Esophagus squamous epithelium (tissue), 5 donors: ENCODE results near the gene BMP7. TPM values are rescaled to one million over a fixed set of nuclear protein-coding genes. Genes with fewer than 3 reads are reported as not detected.
A peak's percentile ranks its signal among the peaks of the same experiment; 100 is the strongest.

Experiments used
- DNase-seq: peaks from one replicate; lab custom pipeline; 2025; lab: John Stamatoyannopoulos, UW
- H3K27ac ChIP-seq, 4 donors: fragments of 200-600 bp; sonication (generic); one replicate each; pipeline ENCODE4 v1.5.1; 2016 to 2019; ENCODE audit warnings: mild to moderate bottlenecking in 1 of 4
- H3K27me3 ChIP-seq, 4 donors: fragments of 200-600 bp; sonication (generic); 1 replicate in 3 of 4; 2 replicates in 1 of 4; pipeline versions ENCODE4 v1.5.1 to v1.6.0; 2017 to 2021; ENCODE audit warnings: antibody characterized with exemption in 1 of 4
- H3K36me3 ChIP-seq, 3 donors: fragments of 200-600 bp; sonication (generic); one replicate each; pipeline ENCODE4 v1.5.1; 2016 to 2019
- H3K4me1 ChIP-seq, 3 donors: fragments of 200-600 bp; sonication (generic); one replicate each; pipeline ENCODE4 v1.5.1; 2017 to 2019
- H3K4me3 ChIP-seq, 4 donors: fragments of 200-600 bp; sonication (generic); 1 replicate in 3 of 4; 2 replicates in 1 of 4; pipeline ENCODE4 v1.5.1; 2016 to 2019; ENCODE audit warnings: mild to moderate bottlenecking in 2 of 4, moderate library complexity in 1 of 4
- H3K9me3 ChIP-seq, 3 donors: fragments of 200-600 bp; sonication (generic); one replicate each; pipeline ENCODE4 v1.5.1; 2016 to 2019
- POLR2A ChIP-seq, 4 donors: fragments of 450-650 bp; IDR thresholded peaks; one replicate each; pipeline ENCODE4 v1.6.1; 2017; ENCODE audit warnings: antibody characterized with exemption in 4 of 4, mild to moderate bottlenecking in 4 of 4, moderate library complexity in 3 of 4
- WGBS, 2 donors: methylation state at CpG; one replicate each; pipeline ENCODE4 v1.1.5; 2018; 5-methylcytosine and 5-hydroxymethylcytosine counted together
- intact Hi-C: fragments of 100-400 bp; cut with DNase I; formaldehyde crosslinking; loops from one replicate; pipeline ENCODE4 v1.15.0; 2022
- total RNA-seq, 4 donors: library from RNA; depleted of rRNA; stranded (reverse); fragments of >200 nt; gene quantifications; one replicate each; pipeline ENCODE4 v1.1.0, GENCODE V29; 2016
- TF ChIP-seq, protein P1 (sequence below), 6 experiments: fragments of 450-650 bp in 4 of 6; fragments of 200-600 bp in 2 of 6; sonication (generic) in 2 of 6; IDR thresholded peaks; one replicate each; pipeline ENCODE4 v1.5.1; 2016 to 2019; ENCODE audit warnings: antibody characterized with exemption in 6 of 6, mild to moderate bottlenecking in 4 of 6, moderate library complexity in 4 of 6
- donor health status: DM: yes; HTN: yes; CAD: no.

BMP7 gene
- total RNA-seq, 4 donors from 2014 or later: 21.8 to 59.8 (median 35.1) TPM

DNA sequence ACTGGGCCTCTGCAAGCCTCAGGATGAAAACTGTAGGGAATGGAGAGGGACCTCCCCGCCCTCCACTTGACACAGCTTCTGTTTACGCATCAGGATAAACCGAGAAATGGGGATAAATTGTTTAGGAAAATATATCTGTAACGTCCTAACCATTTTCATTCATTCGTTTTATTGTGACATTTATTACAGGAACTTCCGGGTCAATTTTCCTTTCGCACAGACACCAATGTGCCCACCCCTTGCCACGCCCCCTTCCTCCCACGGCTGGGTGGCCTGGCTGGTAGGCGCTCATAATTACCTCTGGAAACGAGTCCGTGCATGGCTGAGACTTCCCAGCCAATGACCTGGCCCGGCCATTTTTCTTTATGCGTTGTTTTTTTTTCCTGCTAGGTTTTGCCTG is 96.1 kb downstream of the BMP7 start:
- 50 to 58% methylated on average over 14 of the region's 14 CpGs for WGBS, 2 donors
- H3K27ac ChIP-seq: peak overlapping the region in 2 of 4 donors; percentile 9 to 57
- DNase-seq: no peak

DNA sequence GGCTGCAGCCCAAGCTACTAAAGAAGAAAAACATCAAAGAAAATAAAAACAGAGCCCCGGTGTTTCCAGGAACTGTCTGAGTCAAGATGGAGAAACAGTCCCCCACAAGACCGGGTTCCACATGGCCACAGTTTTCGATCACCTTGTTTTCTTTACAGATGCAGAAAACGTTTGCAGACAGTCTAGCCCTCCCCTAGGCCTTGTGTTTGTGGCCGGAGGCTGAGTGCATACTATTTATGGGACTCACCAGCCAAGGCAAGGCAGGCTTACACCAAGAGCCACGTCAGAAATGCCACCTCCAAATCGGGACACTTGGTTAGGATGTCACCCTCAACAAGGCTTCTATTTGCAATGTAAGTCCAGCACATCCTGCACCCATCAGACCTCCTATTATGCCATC is 97.3 kb downstream of the BMP7 start:
- Histone ChIP-seq H3K4me3 (no peak overlapping the region), H3K27me3 (no peaks in the 10 kb centered on the region), H3K27ac (no peak overlapping the region), H3K9me3 (no peaks in the 10 kb centered on the region), H3K4me1 (peaks cover 0 to 11% (median 0%) of the 10 kb centered on the region in 3 donors), H3K36me3 (peaks cover 0 to 49% (median 0%) of the 10 kb centered on the region in 3 donors)
- intact Hi-C loops: no loop called here
- 65 to 68% methylated on average over 5 to 7 of the region's 7 CpGs for WGBS, 2 donors
- no peak for DNase-seq
- TF ChIP-seq, protein P1, sequence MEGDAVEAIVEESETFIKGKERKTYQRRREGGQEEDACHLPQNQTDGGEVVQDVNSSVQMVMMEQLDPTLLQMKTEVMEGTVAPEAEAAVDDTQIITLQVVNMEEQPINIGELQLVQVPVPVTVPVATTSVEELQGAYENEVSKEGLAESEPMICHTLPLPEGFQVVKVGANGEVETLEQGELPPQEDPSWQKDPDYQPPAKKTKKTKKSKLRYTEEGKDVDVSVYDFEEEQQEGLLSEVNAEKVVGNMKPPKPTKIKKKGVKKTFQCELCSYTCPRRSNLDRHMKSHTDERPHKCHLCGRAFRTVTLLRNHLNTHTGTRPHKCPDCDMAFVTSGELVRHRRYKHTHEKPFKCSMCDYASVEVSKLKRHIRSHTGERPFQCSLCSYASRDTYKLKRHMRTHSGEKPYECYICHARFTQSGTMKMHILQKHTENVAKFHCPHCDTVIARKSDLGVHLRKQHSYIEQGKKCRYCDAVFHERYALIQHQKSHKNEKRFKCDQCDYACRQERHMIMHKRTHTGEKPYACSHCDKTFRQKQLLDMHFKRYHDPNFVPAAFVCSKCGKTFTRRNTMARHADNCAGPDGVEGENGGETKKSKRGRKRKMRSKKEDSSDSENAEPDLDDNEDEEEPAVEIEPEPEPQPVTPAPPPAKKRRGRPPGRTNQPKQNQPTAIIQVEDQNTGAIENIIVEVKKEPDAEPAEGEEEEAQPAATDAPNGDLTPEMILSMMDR (IDR thresholded peaks at IDR 0.05): no peak
- no peak for TF ChIP-seq POLR2A (IDR thresholded peaks at IDR 0.05)

More for the DNA sequence above, 96.1 kb downstream of the BMP7 start:
- peaks cover 0 to 11% (median 0%) of the 10 kb centered on the region in 3 donors for H3K4me1 ChIP-seq
- TF ChIP-seq, protein P1 (IDR thresholded peaks at IDR 0.05): no peak
- no peak for TF ChIP-seq POLR2A (IDR thresholded peaks at IDR 0.05)
- no peaks in the 10 kb centered on the region for H3K9me3 ChIP-seq
- no peaks in the 10 kb centered on the region for H3K27me3 ChIP-seq
- peaks cover 0 to 58% (median 0%) of the 10 kb centered on the region in 3 donors for H3K36me3 ChIP-seq
- intact Hi-C loops: no loop called here
- no peak overlapping the region for H3K4me3 ChIP-seq

DNA sequence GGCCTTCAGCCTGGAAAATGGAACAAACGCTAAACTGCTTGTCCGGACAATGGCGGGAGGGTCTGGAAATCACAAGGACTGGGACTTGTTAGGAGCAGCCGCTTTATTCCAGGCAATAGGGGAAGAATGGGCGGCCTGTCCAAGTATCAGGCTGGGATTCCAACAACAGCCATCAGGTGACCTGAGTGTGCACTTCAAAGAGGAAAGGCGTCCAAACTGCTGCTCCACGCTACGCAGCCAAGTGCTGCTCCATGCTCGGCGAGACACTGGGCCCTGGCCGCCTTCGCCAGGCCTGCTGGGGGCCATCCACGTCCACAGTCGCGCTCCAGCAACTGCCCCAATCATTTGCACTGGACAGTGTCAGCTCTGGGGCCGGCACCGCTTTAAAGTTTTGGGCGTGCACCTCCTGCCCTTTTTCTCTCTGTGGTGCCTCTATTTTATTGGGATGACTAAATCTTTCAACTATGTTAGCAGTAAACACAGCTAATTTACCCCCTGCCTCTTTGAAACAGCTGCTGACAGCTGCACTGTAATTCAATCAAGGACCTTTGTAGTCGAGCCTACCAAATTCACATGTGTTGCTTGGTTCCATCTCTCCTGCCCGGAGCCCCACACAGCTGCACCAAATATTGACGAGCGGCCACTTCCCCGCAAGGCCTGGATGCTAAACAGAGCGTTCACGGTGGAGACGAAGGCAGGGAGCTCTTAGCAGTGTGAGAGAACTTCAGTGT is 98.3 kb downstream of the BMP7 start:
- intact Hi-C loops: no loop called here
- peaks cover 0 to 11% (median 0%) of the 10 kb centered on the region in 3 donors for H3K4me1 ChIP-seq
- 67 to 69% methylated on average over 15 to 24 of the region's 26 CpGs for WGBS, 2 donors
- H3K9me3 ChIP-seq: no peaks in the 10 kb centered on the region
- H3K4me3 ChIP-seq: no peak overlapping the region
- peak overlapping the region in 2 of 4 donors; percentile 10 to 37 for H3K27ac ChIP-seq
- H3K27me3 ChIP-seq: no peaks in the 10 kb centered on the region
- TF ChIP-seq POLR2A (IDR thresholded peaks at IDR 0.05): no peak
- TF ChIP-seq, protein P1 (IDR thresholded peaks at IDR 0.05): no peak
- H3K36me3 ChIP-seq: peaks cover 0 to 38% (median 0%) of the 10 kb centered on the region in 3 donors
- no peak for DNase-seq

DNA sequence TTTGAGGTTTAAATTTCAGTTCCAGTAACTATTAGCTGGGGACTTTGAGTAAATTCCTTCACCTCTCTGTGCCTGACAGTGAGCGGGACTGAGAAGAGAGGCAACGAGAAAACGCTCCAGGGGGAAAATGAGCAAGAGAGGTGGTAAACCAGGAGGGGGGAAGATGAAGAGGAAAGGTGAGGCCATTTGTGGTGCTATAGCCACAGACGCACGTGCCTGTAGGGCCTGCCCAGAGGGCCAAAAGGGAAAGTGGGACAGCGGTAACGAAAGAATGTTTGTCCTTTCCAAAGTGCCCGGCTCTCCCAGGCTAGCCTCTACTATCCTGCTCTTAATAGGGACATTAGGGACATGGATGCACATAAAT is 99.2 kb downstream of the BMP7 start:
- Histone ChIP-seq H3K4me1 (peaks cover 0 to 11% (median 0%) of the 10 kb centered on the region in 3 donors), H3K27me3 (no peaks in the 10 kb centered on the region), H3K4me3 (no peak overlapping the region), H3K36me3 (peaks cover 0 to 32% (median 0%) of the 10 kb centered on the region in 3 donors), H3K9me3 (no peaks in the 10 kb centered on the region), H3K27ac (no peak overlapping the region)
- intact Hi-C loops: no loop called here
- no peak for DNase-seq
- WGBS, 2 donors: 89 to 91% methylated on average over 8 of the region's 8 CpGs
- no peak for TF ChIP-seq POLR2A (IDR thresholded peaks at IDR 0.05)
- TF ChIP-seq, protein P1 (IDR thresholded peaks at IDR 0.05): no peak

DNA sequence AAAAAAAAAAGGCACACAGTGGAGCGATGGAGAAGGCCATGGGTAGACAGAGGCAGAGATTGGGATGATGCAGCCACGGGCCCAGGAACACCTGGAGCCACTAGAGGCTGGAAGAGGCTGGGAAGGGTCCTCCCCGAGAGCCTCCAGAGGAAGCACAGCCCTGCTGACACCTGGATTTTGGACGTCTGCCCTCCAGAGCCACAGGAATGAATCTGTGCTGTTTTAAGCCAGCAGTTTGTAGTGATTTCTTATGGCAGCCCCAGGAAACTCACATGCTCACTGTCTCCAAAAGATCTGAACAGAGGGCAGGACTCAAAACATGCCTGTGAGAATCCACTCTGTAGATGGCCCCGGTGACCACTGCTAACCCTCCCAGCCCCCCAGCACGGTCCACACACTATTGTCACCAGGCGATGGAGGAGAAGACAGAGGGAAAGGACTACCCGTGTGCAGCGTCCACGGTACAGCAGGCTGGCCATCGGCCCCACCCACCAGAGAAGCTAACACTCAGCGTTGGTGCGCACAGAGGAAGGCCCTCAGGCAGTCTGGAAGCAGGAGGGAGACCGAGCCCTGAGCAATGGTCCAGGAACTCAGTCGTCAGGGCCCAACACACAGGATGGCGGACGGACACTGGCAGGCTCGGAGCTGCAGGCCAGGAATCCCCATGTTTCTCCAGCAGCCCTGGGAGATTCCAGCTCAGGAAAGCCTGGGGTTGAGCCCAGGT is 99.7 kb downstream of the BMP7 start:
- Histone ChIP-seq H3K36me3 (peaks cover 0 to 32% (median 0%) of the 10 kb centered on the region in 3 donors), H3K27me3 (peaks cover 0 to 3% (median 0%) of the 10 kb centered on the region in 4 donors), H3K4me1 (peaks cover 0 to 12% (median 0%) of the 10 kb centered on the region in 3 donors), H3K27ac (no peak overlapping the region), H3K4me3 (no peak overlapping the region), H3K9me3 (no peaks in the 10 kb centered on the region)
- DNase-seq: no peak
- 71 to 79% methylated on average over 10 to 16 of the region's 18 CpGs for WGBS, 2 donors
- intact Hi-C loops: no loop called here
- no peak for TF ChIP-seq POLR2A (IDR thresholded peaks at IDR 0.05)
- TF ChIP-seq, protein P1 (IDR thresholded peaks at IDR 0.05): no peak
